HG03342 (cell line): ENCODE results near the gene CACNA2D4.

Source experiments
- ATAC-seq: cut with Tn5 transposase; IDR thresholded peaks from one replicate; pipeline ENCODE4 v1.9.1; 2021; ENCODE audit warnings: mild to moderate bottlenecking, moderate library complexity; ENCODE audit not compliant: unreplicated experiment

The CACNA2D4 gene

DNA sequence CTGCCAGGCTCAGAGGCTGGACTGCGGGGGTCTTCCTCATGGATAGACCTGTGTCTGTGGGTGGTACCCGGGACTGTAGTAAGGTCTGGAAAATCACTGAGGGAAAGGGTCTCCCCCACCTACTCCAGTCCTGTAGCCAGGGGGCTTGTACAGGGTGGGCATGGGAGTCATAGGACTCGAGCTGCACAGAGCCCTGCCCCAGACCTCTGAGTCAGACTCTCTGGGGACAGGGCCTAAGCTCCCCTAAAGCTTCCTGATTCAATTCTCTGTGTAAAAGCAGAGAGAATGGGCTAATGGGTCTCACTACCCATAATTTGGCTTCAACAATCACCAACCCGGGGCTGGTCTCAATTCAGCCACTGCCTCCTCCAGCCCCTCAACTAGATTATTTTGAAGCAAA lies 71.0 kb downstream of the CACNA2D4 start:
- ATAC-seq = no peak

DNA sequence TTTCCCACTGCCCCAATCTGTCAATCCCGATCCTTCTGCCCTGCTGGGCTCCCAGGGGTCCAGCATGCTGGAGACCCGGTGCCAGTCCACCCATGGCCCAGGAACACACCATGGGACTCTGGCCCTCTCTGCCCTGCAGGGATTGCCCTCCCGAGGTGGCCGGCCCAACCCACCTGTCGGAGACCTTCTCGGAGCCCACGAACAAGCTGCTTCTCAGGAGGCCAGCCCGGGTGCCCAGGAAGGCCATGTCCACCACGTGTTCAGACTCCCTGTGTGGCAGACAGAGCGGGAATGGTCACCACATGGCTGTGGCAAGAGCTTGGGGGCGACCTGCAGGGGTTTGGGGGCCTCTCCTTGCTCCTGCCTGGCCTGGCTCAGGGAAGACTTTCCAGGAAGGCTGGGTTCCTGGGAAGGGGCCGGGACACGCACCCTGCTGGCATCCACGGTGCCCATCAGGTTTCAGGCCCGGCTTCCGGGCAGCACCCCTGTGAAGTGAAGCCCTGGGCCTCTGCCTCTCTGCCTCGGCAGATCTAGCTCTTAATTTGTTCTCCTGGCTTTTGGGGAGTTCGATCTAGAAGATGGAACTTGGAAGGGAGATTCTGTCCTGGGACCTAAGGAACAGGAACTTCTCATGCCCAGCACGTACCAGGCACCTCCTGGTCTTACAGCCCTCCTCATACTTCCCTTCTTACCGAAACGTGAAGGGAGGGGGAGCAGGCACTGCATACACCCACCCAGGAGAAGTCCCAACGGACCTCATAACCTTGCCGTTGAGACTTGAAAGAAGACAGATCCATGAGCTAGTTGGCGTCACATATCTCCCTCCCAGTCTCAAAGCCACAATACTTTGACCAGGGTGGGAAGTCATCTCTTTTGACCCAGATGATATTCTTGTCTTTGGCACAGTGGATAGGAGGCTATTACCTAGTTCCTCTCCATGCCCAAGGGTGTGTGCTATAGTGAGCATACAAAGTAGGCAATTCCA lies 71.7 kb downstream of the CACNA2D4 start:
- no peak for ATAC-seq

DNA sequence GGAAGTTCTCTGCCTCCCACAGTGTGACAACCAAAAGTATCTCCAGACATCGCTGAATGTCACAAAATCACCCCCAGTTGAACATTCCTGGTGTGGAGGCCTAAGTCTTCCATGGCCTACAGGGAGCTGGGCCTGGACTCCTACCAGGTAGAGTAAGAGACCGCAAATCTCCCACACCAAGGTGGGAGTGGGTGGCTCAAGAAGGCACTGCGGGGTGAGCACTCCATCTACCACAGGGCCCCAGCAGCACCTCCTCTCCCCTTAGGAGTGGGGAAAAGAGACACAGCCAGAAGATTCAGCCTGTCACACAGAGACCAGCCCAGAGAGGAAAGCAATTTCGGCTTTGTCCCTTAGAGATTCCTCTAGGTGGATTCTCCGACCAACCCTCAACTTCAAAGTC lies 72.6 kb downstream of the CACNA2D4 start:
- ATAC-seq = no peak

DNA sequence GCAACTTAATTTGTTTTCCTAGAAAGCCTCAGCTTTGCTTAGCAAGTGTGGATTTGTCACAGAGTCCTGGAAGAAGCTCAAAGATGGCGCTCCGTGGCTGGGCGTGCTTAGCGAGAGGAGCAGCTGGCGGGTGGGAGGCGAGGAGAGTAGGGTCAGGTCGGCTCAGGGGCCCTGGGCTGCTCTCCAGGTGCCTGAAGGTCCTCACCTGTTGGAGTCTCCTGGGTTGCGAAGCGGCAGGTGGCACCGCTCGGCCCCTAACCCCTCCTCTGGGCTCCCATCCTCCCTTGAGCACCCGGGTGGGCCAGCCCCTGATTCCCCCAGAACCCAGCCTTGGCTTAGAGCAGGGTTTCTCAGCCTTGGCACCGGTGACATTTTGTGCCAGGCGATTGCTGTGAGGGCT lies 73.0 kb downstream of the CACNA2D4 start:
- ATAC-seq = no peak

DNA sequence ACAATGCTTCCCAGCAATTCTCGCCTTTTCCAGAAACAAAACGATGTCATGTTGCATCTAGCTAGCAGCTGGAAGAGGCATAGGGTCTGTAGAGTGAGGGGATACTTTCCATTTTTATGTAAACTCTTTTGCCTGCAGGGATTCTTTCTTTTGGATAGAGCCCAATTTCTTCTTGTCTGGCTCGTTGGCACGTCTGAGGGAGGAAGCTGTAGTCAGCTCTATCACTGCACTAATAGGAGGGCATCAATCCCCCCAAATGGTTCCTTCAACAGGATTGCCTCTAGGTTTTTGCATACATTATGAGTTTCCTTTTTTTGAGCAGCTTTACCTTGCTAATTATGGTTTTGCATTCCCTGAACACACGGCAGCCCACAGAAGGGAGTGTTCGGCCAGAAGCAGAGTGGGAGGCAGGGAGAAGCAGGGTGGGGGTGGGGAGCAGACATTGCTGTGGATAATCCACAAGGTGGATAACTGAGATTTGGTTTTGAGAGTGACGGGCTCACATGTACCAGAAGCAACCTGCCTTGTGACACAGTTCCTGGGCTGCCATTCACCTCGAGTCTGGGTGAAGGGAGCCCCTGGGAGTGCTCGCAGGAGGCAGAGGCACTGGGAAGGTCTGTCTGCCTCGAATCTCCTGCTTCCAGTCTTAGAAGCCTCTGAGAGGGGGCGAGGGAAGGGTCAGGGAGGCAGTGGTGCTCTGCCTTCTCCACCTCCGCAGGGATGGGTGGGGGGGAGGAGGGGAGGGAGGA lies 73.6 kb downstream of the CACNA2D4 start:
- no peak for ATAC-seq

DNA sequence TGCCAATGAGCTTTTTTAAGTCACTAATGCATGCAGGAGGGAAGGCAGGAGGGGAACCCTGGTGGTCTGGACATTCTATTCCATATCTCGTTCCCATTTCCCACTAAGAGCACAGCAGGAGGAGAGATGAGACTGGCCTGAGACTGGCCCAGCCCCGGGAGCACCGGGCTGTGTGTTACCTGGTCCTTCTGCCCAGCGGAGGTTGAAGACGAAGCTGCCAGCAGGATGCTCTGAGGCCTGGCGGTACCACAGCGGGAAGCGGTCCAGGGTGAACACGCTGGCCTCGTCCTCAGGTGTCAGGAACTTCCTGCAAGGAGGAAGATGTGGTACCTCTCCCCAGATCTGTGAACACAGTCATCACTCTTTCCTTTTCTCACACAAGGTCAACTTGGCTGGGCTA lies 74.2 kb downstream of the CACNA2D4 start:
- ATAC-seq = no peak

DNA sequence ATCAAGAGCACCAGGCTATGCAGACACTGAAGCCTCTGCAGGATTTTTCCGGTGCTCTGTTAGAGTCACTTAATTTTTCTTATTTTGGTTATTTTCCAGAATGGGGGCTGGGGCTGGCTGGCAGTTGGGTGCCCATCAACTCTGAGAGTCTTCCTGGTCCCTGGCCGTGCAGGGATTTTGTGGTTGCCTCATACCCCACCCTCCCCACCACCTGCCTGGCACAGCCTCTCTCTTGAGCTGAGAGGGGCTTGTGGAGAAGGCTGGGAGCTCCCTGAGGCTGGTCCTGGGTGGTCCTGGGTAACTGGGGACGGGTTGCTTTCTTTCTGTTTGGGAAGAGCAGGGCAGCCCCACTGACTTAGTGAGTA lies 74.8 kb downstream of the CACNA2D4 start:
- ATAC-seq = no peak

DNA sequence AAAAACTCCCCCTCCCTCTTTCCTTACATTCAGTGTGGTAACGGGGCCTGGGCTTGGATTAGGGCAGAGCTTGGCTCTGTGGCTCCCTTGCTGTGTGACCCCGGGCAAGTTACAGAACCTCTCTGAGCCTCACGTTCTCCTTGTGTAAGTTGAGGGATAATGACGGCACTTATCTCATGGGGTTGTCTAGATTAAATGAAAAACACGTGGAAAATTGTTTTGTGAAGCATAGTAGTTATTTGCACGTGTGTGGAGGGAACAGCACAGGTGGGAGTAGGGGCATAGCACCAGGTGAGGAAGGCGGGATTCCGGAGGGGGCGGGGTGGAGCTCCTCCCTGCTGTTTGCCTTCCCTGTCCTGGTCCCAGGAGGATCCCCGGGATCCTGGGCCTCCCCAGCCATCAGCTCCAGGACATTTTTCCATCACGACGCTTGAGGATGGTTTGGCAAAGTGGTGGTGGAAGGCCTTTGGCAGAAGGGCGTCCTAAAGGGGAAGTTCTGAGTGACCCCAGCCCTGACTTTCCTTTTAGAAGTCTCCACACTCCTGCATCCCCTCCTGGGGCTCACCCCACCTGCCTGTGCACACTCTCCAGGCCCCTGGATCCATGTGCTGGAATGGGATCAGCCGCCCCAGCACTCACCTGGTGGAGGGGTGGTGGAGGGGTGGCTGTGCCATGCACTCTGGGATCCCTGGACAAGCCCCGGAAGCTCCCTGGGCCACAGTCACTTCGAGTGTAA lies 75.4 kb downstream of the CACNA2D4 start:
- no peak for ATAC-seq

DNA sequence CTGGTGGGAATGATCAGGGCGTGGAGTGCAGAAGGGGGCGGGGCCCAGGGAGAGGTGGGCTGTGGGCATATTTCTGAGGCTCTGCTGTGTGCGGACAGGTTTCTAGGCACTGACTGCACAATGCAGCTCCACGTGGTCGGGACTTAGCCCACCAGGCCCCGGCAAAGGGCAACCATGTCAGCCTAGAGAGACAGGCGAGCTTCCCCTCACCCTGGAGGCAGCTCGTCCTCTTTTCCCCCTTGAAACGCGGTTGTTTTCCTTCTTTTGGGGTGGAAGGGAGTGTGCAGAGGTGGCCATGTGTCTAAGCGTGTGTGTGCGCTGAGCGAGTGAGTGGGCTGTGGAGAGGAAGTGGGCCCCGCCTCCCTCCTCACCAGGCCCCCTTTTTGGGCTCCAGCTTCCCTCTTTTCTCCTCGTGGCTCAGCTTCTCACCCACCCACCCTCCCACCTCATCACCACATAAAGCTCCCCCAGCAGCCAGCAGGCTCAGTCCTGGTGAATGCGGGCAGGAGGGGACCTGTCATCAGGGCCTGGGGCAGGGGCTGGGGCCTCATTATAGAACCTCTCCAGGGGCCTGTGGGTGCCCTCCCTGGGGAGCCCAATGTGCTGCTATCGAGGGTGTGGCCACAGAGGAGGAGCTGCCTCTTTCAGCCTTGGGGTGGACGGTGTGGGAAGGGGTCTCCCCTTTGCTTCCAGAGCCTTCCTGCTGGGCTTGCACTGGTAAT lies 76.1 kb downstream of the CACNA2D4 start:
- no peak for ATAC-seq

DNA sequence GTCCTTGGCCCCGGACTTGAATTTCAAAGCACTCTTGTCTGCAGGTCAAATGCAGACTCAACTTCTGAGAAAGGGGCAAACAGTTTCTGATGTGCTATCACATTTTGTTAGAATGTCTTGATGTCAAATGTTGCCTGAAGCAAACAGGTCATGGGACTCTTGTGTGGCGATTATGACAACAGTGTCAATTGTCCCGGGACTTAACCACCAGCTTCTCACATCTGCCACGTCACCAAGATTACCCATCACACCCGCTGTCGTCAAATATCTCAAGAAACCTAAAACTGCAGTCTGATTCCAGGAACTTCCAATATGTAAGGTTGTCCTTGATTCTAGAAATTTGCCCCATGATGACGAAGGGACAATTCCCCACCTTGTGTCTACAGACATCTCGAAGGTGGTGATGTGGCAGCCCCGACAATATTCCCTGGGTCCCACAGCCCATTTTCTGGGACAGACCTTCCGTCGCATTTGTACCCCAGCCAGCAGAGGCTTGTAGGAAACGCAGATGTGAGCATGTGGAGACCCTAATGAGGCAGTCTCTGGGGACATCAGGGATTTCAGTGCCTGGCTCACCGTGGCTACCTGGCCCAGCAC lies 76.8 kb downstream of the CACNA2D4 start:
- ATAC-seq = no peak

DNA sequence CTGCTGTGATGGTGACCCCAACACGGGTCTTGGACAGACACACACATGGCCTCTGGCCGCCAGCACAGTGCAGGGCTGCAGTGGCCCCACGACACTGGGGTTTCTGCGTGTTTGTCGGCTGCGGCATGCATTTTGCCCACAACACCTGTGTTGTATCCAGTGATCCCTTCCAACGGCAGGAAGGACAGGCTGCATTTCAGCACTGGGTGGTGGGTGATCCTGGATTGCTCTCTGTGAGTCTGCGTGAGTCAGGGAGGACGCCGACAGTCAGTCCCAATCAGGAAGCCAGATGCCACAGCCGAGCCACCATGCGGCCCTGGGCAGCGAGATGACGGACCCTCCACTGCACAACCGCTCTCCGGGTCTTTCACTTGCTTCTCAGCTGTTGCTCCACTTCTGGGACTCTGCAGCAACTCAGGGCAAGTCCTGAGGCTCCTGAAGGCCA lies 77.4 kb downstream of the CACNA2D4 start:
- no peak for ATAC-seq

DNA sequence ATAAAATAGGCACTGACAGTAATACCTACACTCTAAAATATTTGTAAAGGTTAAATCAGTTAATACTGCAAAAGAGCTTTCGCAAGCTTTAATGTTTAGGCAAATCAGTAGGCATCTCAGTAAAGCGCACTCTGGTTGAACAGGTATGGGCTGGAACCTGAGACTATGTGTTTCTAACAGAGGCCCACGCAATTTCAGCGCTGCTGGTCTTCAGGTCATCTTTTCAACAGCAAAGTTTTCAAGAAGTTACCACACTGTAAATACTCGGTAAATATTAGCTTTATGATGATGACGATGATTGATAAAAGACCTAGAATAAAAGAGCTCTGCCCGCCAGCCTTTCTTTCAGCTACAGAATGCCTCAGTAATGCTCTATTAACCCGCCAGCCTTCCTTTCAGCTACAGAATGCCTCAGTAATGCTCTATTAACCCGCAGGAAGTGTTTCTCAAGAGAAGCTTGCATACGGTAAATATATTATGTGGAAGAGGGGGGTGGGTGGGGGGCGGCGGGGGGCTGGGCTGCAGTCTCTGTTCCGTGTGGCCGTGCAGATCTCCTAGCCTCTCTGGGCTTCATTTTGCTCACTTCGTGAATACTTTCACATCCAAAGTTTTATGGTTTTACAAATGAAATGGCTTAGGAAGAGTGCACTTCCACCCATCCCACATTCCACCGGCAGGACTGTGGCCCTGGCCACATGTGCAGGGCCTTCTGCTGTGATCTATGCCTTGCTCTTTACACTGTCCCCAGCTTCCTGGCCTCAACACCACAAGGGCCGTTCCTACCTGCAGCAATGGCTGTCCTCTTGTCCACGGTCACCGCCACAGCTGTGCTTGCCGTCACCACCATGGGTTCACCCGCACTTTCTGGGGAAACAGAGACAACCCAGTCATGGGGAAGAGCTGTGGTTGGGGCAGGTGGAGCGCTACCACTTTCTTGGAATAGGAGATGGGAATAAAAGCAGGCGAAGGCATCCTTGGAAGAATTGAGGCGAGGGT lies 78.2 kb downstream of the CACNA2D4 start:
- ATAC-seq = no peak

DNA sequence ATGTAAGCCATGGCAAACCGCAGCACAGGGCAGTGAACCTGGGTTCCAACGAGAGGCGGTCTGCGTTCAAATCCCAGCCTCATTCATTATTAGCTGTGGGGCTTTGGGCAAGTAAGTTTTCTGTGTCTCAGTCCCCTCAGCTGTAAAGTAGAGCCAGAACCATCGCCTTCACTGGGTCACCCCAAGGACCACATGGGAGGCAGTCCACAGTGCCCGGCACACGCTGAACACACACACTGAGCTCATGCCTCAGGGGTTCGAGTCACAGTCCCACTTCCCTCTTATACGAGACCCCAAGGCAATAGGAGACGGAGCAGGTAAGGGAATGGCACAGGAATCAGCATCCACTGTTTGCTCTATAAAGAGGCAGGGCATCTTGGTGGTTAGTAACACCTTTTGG lies 79.0 kb downstream of the CACNA2D4 start:
- ATAC-seq = no peak

DNA sequence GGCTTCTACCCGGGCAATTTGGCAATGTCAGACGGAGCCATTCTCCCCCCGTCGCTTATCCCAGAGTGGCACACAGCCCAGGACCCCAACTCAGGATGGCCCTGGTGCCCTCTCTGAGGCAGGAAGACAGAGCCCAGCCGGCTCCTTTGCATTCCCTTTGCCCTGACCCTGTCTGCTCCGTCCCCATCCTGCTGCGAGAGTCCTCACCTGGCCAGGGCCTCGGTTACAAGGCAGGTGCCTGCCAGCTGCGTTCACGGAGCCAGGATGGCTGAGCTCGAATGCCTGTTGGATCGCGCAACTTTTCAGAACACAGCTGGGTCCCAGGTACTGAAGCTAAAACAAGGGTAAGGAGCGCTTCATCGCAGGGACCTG lies 79.5 kb downstream of the CACNA2D4 start:
- no peak for ATAC-seq

DNA sequence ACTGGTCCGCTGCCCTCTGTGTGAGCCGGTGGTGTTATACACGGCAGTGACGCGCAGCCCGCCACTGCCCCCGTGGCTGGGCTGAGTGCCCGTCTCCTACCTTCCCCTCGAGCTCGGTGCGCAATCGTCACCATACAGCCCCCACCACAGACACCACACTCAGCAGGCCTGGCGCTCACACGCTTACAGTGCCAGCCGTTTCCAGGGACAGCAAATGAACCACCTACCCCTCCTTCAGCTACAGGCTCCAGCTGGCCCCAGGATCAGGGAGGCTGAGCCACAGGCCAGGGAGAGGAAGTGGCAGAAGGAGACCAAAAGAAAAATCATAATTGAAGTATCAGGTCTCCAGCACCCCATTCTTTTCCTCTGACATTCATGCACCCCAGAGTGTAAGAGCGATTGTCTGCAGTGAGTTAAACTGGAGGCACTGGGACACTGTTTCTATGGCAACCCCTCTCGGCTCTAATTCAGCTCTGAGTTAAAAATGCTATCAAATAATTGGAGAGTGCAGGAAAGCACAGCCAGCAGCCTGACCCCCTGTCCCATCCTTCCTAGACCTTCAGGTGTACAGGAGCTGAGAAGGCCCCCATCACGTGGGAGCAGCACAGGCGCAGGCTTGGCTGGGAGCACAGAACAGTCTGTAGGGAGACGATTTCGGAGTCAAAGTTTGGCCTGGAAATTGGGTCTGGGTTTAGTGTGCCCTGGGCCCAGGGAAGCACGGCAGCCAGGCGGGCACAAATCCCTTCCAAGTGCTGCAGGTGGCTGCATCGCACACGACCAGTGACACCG lies 80.1 kb downstream of the CACNA2D4 start:
- no peak for ATAC-seq

DNA sequence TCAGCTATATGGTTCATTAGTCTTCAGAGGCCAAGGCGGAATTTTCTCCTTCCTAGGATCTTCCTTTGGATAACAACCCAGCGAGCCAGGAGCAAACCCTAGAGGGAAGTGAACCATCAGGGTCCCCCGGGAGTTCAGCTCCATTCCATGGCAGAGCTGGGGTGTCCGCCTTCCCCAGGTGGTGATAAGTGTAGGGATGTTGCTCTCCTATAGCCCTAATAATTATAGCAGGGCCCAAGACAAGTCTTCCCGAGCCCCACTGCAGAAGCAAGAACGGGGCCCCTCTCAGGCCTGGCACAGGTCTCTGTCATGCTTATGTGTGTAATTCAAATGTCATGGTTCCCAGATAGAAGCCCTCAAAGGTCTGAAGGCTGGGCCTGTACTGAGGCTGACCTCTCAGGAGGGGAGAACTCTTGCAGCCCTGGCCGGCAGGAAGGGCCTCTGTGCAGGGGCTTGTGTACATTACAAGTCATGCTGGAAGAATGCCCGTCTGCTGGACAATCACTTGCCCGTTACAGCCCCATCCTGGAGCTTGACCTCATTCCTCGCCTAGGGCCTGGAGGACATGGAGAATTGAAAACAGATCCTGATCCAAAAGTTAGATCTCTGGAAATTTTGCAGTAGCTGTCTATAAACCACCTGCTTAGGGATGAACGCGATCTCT lies 80.8 kb downstream of the CACNA2D4 start:
- no peak for ATAC-seq

DNA sequence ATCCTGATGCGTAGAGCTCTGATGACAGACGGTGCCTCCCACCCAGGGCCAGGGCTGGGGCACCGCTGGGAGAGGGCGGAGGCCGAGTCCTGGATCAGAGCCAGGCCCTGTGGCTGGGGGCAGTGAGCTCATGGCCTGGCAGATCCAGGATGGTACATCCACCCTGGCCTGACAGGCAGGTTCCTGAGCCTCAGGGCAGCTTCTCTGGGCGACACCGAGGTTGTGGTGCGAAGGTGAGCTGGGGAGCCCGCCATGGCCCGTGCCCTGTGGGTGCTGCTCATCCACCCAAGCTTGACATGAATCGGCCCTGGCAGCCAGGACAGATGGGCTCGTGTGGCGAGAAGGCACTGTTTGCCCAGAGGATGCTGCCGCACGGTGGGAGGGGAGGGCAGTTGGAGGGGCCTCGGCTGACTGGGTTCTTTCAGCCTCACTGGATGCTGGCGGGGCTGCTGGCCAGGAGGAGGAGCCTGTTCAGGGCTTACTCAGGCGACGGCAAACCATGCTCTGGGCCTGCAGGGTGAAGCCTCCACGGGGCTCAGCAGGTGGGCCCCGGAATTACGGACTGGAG lies 81.5 kb downstream of the CACNA2D4 start:
- ATAC-seq = no peak
